ENCODE results near the gene HTR2A. TPM values are rescaled to one million over a fixed set of nuclear protein-coding genes. Genes with fewer than 3 reads are reported as not detected.

The HTR2A gene
- total RNA-seq, 1 donor from 2014 or later: not detected

DNA sequence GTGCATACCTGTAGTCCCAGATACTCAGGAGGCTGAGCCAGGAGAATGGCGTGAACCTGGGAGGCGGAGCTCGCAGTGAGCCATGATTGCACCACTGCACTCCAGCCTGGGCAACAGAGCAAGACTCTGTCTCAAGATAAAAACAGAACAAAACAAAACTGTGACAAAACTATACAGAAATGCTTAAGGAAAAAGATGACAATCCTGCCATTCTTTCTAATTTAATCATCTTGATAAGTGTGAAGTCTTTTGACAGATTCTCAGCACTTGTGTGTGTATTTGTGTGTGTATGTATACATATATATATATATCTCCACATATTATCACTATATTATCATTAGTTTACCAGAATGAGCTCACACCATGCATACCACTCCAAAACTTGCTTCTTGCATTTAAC is 12.3 kb downstream of the HTR2A start:
- no peak for DNase-seq (ENCODE audit: low spot score)
- no peaks in the 10 kb centered on the region for H3K9me3 Mint-ChIP-seq (ENCODE audit: unreplicated experiment)

DNA sequence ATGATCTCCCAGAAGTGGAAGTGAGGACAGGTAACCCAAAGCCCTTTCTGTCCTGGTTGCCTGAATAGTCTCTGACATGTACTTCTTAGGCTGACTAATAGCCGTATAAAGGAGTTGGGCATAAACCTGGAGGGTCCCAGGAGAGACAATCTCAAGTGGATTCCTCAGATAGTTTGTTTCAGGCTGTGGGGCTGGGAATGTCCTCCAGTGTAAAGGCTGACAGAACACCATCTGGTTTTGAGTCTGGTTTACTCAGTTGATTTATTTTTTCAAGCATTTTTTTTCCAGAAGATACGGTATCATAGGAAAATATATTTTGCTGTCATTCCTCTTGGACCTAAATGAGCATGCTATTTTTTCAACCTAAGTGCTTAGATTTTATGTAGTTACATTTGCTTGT is 15.2 kb downstream of the HTR2A start:
- Mint-ChIP-seq H3K4me1 (ENCODE audit: unreplicated experiment) (no peaks in the 10 kb centered on the region), H3K27ac (ENCODE audit: unreplicated experiment) (no peak overlapping the region), H3K27me3 (ENCODE audit: unreplicated experiment) (no peaks in the 10 kb centered on the region), H3K36me3 (ENCODE audit: low read depth, unreplicated experiment) (no peaks in the 10 kb centered on the region), H3K4me3 (ENCODE audit: unreplicated experiment) (no peak overlapping the region), H3K9me3 (ENCODE audit: unreplicated experiment) (no peaks in the 10 kb centered on the region)
- no peak for DNase-seq (ENCODE audit: low spot score)
- TF ChIP-seq, protein P1, sequence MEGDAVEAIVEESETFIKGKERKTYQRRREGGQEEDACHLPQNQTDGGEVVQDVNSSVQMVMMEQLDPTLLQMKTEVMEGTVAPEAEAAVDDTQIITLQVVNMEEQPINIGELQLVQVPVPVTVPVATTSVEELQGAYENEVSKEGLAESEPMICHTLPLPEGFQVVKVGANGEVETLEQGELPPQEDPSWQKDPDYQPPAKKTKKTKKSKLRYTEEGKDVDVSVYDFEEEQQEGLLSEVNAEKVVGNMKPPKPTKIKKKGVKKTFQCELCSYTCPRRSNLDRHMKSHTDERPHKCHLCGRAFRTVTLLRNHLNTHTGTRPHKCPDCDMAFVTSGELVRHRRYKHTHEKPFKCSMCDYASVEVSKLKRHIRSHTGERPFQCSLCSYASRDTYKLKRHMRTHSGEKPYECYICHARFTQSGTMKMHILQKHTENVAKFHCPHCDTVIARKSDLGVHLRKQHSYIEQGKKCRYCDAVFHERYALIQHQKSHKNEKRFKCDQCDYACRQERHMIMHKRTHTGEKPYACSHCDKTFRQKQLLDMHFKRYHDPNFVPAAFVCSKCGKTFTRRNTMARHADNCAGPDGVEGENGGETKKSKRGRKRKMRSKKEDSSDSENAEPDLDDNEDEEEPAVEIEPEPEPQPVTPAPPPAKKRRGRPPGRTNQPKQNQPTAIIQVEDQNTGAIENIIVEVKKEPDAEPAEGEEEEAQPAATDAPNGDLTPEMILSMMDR (IDR thresholded peaks at IDR 0.05; ENCODE audit: unreplicated experiment): no peak

More for the DNA sequence above, 12.3 kb downstream of the HTR2A start:
- H3K27ac Mint-ChIP-seq (ENCODE audit: unreplicated experiment): no peak overlapping the region
- no peaks in the 10 kb centered on the region for H3K36me3 Mint-ChIP-seq (ENCODE audit: low read depth, unreplicated experiment)
- no peaks in the 10 kb centered on the region for H3K4me1 Mint-ChIP-seq (ENCODE audit: unreplicated experiment)
- H3K27me3 Mint-ChIP-seq (ENCODE audit: unreplicated experiment): no peaks in the 10 kb centered on the region
- H3K4me3 Mint-ChIP-seq (ENCODE audit: unreplicated experiment): no peak overlapping the region
- TF ChIP-seq, protein P1 (IDR thresholded peaks at IDR 0.05; ENCODE audit: unreplicated experiment): no peak

DNA sequence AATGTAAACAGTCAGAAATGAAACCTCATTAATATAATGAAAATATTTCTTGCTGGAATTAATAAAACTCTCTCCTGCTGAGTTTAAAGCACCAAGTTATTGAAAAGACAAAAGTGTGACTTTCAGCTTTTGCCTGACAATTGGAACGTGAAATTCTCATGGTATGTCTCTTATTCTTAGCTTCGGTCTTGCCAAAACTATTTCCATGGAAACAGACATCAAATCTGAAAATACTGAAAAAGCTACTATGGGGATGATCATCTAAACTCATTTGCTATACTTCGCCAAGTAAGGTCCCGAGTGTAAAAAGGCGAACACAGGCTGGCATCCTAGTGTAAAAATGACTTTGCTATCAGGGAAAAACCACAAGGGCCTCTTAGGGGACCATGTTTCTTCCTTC is 22.8 kb downstream of the HTR2A start:
- H3K9me3 Mint-ChIP-seq (ENCODE audit: unreplicated experiment): no peaks in the 10 kb centered on the region
- H3K27ac Mint-ChIP-seq (ENCODE audit: unreplicated experiment): no peak overlapping the region
- no peak for DNase-seq (ENCODE audit: low spot score)
- H3K27me3 Mint-ChIP-seq (ENCODE audit: unreplicated experiment): no peaks in the 10 kb centered on the region
- H3K4me1 Mint-ChIP-seq (ENCODE audit: unreplicated experiment): no peaks in the 10 kb centered on the region
- H3K36me3 Mint-ChIP-seq (ENCODE audit: low read depth, unreplicated experiment): no peaks in the 10 kb centered on the region
- TF ChIP-seq, protein P1 (IDR thresholded peaks at IDR 0.05; ENCODE audit: unreplicated experiment): no peak
- H3K4me3 Mint-ChIP-seq (ENCODE audit: unreplicated experiment): no peak overlapping the region

DNA sequence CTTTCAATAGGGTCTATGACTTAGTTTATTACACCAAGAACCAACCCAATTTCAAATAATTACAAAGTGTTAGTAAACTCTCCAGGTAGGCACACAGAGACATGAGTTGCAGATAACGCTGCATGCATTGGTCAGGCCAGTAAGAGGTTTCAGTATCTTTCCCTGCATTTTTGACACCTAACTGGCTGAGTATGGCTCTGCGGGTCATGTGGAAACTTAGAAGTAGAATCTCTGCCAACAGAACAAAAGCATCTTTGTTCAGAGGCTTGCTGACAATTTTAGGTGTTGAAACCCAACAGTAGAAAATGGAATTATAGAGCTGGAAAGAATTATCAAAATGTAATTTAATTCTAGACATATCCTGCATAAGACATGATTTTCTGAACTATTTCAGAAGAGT is 25.3 kb downstream of the HTR2A start:
- Mint-ChIP-seq H3K27ac (ENCODE audit: unreplicated experiment) (no peak overlapping the region), H3K4me3 (ENCODE audit: unreplicated experiment) (no peak overlapping the region), H3K4me1 (ENCODE audit: unreplicated experiment) (no peaks in the 10 kb centered on the region), H3K27me3 (ENCODE audit: unreplicated experiment) (no peaks in the 10 kb centered on the region), H3K9me3 (ENCODE audit: unreplicated experiment) (no peaks in the 10 kb centered on the region), H3K36me3 (ENCODE audit: low read depth, unreplicated experiment) (no peaks in the 10 kb centered on the region)
- DNase-seq (ENCODE audit: low spot score): no peak
- TF ChIP-seq, protein P1 (IDR thresholded peaks at IDR 0.05; ENCODE audit: unreplicated experiment): no peak

DNA sequence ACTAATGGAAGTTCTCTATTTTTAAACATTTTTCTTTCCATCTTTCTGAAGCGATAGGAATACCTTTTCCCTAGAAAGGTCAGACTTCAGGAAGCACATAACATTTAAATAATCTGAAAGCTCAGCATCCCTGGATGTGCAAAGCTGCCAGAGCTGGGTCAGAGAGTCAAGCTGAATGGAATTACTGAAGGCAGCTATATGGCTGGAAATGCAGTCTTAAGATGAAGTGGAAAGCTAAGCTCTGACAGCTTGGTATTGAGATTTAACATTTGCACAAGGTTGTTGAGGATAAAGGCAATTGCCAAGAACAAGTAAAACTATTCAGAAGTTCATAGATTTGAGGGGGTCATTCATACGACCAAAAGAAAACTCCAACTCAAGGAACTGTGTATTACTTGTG is 28.8 kb downstream of the HTR2A start:
- Mint-ChIP-seq H3K36me3 (ENCODE audit: low read depth, unreplicated experiment) (no peaks in the 10 kb centered on the region), H3K4me1 (ENCODE audit: unreplicated experiment) (no peaks in the 10 kb centered on the region), H3K4me3 (ENCODE audit: unreplicated experiment) (no peak overlapping the region), H3K9me3 (ENCODE audit: unreplicated experiment) (no peaks in the 10 kb centered on the region), H3K27ac (ENCODE audit: unreplicated experiment) (no peak overlapping the region), H3K27me3 (ENCODE audit: unreplicated experiment) (peaks cover 1% of the 10 kb centered on the region)
- DNase-seq (ENCODE audit: low spot score): no peak
- TF ChIP-seq, protein P1 (IDR thresholded peaks at IDR 0.05; ENCODE audit: unreplicated experiment): no peak
